IPS-11a (cell line): ENCODE results near the gene NAT8.
"Not testable (repeated sequence)": the region's sequence is repeated elsewhere in the genome, so short reads cannot be mapped to it uniquely, and the experiment has no call there.

Experiments
- H3K4me3 ChIP-seq: one replicate; pipeline ENCODE4 v1.5.1; 2013; ENCODE audit warnings: low read depth, low read length, control low read depth

NAT8 gene

DNA sequence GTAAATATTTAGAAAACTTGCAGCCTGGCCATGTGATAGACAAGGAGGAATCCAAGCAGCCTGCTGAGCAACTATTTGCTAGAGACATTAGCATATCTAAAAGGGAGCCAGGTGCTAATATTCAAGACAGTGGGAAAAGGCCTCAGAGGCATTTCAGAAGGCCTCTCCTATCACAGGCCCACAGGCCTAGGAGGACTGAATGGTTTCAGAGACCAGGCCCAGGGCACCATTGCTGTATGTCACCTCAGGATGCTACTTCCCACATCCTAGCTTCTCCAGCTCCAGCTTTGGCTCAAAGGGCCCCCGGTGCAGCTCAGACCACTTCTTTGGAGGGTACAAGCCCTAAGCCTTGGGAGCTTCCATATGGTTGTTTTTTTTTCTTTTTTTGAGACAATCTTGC is 3.8 kb downstream of the NAT8 start:
- H3K4me3 ChIP-seq, result no peak overlapping the region

DNA sequence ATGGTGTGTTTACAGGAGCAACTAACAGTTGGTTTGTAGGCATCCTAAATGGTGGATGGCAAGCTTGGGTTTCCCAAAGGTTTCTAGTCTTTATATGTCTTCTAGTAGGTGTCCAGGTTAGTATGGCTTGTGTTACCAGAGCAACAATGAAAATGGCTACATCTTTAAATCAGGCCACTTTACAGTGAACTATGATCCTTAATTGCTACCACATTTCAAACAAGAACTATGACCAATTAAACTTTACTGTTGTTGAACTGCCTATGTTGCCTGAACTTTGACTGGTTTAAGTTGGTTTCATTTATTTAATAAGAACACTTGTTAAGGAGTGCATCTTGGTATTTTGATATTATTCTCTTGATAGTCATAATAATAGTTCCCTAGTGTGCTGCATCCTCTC is 5.2 kb downstream of the NAT8 start:
- not testable (repeated sequence) for H3K4me3 ChIP-seq

DNA sequence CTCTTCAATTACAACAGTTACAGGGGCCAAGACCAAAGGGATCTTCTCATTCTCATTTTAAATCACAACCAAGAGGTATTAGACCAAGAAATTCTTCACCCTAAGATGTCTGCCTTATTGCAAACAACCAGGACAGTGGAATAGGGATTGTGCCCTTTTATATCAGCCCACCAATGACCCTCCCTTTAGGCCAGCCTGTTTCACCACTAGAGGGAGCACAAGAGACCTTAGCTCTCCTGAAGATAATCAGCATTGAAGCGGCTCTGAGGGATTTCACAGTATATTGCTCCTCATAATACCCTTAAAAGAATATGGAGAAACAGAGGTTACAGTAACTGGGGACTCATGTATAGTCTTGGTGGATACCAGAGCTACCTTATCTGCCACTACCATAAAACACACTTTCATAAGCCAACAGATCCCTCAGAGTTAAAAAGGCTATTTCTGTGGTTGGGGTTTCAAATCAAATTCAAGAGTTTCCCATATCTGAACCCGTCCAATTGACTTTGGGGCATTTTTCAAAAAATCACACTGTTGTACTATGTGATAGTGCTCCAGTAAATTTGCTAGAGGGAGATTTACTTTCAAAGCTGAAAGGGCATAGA is 11.5 kb downstream of the NAT8 start:
- not testable (repeated sequence) for H3K4me3 ChIP-seq

DNA sequence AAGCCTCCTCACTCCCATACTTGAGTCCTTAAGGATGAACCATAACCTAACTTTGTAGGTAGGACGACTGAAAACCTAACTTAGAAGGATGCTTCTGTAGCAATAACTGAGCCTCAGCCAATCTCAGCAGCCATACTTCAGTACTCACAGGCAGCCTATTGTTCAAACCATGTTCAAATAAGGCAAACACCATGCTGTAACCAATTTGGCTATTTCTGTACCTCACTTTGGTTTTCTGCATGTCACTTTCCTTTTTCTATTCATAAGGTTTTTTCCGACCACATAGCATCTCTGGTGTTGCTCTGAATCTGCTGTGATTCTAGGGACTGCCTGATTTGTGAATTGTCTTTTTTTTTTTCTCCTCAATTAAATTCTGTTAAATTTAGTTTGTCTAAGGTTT is 13.7 kb downstream of the NAT8 start:
- H3K4me3 ChIP-seq, result not testable (repeated sequence)

DNA sequence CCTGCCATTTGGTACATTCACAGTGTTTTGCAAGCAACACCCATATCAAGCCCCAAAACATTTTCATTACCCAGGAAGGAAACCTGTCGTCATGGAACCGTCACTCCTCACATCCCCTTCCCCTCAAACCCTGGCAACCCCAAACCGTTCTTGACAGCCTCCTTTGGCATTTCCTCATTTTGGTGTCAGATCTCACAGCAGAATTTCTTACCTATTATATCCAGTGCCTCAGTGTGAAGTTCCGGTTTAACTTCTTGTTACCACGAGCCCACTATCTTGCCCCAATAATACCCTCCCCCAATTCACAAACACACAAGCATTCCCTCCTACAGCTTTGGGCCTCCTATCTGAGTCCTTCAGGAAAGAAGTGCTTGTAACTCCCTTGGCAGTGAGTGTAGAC is 16.0 kb downstream of the NAT8 start:
- not testable (repeated sequence) for H3K4me3 ChIP-seq

DNA sequence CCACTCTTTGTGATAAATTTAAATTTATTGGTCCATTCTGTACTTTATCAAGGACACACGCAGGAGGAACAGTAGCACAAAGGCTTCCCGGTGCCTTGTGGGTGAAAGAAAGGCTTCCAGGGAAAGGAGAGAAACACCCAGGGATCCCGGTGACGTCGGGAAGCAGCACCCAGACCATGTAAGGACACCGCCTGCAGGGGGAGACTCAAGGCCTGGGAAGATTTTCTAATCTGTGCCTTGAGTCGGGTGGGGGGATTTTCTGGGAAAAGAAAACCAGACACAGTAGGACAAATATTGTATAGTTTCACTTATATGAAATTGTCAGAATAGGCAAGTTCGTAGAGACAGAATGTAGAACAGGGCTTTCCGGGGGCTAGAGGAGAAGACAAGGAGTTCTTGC is 17.6 kb downstream of the NAT8 start:
- not testable (repeated sequence) for H3K4me3 ChIP-seq

DNA sequence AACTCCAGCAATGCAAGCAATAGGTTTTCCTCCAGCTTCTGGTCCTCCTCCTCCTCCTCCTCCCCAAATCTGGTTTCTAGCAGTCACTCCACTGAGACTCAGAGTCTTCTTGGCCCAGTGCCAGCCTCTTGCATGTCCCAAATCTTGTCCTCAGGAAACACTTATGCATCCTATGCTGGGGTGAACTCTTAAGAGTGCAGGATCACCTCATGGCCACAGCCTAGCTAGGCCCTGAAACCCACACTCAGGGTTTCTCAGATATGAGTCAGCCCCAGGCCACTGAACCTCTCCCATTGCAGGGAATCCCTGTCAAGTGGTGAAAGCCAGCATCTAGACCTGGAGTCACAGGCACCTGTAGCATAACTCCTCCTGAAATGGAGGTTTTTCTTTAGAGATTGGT is 18.2 kb downstream of the NAT8 start:
- not testable (repeated sequence) for H3K4me3 ChIP-seq

DNA sequence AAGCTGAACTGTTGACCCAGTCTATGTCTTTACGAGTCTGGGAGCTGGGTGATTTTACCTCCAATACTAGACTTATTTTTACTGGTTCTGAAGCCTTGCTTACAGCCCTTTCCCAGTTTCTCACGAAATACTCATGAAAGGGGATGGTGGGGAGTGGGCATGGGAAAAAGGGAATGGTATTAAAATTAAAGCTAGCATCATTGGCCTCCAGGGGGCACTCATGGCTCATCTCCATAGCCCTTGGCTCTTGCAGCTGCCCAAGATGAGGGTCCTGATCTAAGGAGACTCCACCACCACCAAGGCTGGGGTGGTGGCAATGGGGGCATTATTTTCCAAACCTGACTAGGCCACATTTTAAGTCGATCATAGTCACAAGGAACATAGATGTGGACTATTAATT is 22.3 kb downstream of the NAT8 start:
- H3K4me3 ChIP-seq, result not testable (repeated sequence)

DNA sequence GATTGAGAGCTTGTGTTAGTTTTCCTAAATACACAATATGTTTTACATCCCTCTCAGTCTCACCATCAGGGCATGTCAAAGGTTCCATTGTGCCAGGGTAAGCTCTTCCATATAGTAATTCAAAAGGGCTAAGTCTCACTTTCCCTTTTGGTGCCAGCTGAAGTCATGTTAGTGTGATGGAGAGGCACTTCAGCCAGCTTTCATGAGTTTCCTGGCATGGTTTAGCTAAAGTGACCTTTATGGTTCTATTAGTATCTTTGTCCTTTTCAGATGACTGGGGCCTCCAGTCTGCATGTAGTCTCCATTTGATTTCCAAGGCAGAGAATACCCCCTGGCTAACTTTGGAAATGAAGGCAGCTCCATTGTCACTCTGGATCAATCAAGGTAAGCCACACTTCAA is 27.2 kb downstream of the NAT8 start:
- H3K4me3 ChIP-seq, result no peak overlapping the region

DNA sequence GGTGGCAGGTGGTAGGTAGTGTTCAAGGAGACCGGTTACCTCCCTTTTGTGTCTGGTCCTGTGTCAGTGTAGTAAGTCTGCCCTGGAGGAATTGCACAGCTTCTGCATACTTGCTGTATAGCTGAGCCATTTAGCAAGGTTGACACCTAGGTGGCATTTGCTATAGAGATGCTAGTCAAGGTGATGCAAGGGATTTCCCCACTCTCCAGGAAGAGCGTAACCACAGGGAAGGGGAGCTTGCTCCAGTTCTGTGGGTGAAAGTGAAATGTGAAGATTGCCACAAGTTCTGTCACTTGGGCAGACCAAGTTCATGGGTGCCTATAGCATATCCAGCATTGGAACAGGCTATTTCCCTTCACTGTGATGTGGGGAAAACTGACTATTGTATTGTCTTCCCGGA is 28.1 kb downstream of the NAT8 start:
- no peak overlapping the region for H3K4me3 ChIP-seq

DNA sequence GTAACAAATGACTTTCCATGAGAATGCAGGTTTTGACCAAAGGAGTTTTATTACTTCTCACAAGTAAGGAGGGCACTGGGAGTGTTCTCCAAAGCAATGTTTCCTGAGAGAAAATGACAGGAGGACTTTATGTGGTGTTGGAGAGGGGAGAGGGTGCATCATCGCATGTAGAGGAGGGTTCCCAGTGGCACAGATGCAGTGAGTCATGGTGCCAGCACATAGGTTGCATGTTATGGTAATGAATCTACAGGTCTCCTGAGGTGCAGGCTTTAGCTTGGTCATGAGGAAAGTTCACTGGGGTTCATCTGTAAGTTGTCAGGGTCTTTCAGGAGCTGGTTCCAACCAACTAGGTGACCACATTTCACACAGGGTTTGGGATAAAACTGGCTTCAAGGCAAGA is 30.4 kb downstream of the NAT8 start:
- no peak overlapping the region for H3K4me3 ChIP-seq

DNA sequence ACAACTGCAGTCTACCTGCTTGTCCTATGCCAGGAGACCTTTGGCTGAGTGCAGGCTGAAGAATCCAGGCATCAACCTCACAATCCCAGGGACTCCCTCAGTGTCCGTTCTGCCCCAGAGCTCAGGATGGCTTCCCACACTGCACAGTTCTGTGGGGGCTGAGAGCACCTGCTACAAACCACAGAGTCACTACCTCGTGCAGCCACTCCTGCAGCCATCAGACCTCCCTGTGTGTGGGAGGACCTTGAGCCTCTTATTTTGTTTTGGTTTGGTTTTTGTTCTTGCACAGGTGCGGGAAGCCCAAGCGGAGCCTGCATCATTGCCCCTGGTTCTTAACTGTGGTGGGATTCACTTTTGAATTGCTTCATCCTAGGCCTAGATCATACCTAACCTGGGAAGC is 31.0 kb downstream of the NAT8 start:
- no peak overlapping the region for H3K4me3 ChIP-seq

DNA sequence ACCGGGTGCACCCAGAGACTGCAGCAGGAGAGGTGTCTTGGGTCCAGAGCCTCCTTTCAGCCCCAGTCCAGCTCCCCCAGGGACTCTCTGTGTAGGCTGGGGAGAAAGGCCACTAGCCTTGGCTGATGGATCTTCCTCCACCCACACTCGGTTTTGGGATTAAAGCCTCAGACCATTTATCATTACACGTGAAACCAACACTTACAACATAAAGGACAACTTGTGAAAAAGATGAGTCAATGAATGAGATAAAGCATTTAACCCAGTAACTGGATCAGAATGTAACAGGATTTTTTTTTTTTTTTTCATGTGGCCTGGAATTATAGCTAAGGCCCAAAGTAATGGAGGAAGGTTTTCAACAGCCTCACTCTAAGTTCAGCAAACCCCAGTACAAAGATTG is 32.1 kb downstream of the NAT8 start:
- no peak overlapping the region for H3K4me3 ChIP-seq

DNA sequence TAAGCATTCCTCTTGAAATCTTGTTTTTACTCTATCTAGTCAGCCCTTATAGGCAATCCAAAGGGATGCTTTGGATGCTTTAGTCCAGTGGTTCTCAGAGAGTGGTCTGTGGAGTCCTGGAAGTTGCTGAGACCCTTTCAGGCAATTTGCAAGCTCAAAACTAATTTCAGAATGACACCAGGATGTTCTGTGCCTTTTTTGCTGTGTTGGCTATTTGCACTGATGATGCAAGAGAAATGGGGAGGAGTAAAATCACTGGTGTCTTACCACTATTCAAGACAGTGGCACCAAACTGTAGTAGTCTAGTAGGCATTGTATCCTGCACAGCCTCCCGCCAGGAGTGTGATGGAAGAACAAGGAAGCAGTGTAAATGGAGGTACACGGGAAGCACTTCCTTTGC is 37.6 kb downstream of the NAT8 start:
- H3K4me3 ChIP-seq, result not testable (repeated sequence)

DNA sequence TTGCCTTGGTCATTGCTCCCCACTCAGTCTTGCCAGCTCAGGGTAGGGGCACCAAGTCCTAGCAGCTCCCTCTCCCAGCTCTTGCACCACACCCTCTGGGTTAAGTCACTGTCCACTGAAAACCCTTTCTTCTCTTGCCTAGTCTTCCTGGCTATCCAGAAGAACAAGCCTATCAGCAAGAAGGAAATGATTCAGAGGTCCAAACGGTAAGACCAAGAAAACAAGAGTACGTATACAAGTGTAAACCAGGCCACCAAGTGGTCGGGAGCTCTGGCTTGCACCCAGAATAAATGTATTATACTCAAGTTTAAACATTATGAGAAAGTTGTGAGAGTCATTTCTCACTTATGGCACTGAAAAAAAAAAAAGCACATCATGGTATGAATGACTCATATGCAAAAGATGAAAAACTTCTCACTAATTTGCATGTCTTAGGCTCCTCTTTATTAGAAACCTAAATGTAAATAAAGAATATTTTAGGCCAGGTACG is 39.1 kb downstream of the NAT8 start:
- not testable (repeated sequence) for H3K4me3 ChIP-seq

DNA sequence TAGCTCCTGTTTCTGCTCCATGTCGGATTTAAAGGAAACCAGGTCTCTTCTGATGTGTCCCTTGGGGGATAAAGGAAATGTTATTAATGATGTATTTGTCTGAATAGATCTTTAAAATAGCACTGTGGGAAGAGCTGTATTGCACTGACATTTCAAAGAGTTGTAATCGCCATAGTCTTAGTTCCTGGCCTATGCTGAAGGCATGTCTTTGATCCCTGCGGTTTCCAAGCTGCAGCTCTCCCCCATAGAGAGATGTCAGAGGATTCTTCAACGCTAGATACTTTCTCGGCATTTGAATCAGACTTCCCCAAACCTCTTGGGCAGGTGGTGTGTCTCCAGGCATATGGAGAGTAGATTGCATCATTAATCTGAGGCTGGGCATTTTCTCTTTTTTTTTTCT is 40.4 kb downstream of the NAT8 start:
- H3K4me3 ChIP-seq, result no peak overlapping the region

DNA sequence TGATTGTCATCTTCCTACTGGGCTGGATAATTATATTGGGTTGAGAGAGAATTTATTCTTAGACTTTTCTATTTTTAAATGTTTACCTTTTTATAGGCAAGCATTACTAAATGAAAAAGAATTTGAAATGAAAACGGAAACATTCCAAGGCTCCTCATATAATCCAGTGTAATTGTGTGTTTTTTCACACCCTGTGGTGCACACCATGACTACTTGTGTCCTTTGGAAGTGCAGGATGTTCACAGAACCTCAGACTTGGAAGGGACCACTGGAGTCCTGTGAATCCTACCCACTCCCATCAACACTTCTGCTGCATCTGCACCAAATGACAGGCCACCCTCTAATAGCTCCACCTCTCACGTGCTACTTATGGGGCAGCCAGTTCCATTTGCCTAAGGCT is 48.0 kb downstream of the NAT8 start:
- H3K4me3 ChIP-seq, result no peak overlapping the region

DNA sequence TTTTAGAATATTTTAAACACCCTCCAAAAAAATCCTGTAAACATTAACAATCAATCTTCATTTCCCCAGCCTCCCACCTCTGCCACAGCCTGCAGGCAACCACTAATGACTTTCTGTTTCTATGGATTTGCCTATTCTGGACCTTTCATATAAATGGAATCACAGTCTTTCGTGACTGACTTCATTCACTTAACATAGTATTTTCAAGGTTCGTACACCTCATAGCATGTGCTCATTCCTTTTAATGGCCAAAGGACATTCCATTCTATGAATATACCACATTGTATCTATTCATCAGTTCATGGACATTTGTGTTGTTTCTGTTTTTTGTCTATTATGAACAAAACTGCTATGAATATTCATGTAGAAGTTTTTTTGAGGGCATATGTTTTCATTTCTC is 48.5 kb downstream of the NAT8 start:
- H3K4me3 ChIP-seq, result no peak overlapping the region
